Activated T-helper 2 cell treated with anti-CD3 and anti-CD28 coated beads, Interferon-gamma antibody, Interleukin-2, Interleukin-4, amounts not matched to agents 10 μg/mL and 5 μg/mL and 100 μg/mL, durations not matched to agents 14 hours and 24 hours and 36 hours (primary cell): Measurements from ENCODE around the gene DAZAP1. TPM values are rescaled to one million over a fixed set of nuclear protein-coding genes. Genes with fewer than 3 reads are reported as not detected.

Source experiments
- DNase-seq: peaks from one replicate; pipeline ENCODE4 v3.0.0; 2021; ENCODE audit warnings: low spot score
- H3K27ac Mint-ChIP-seq: one replicate; pipeline ENCODE4 v1.8.0; 2021; ENCODE audit warnings: mixed read lengths
- H3K27me3 Mint-ChIP-seq: one replicate; pipeline ENCODE4 v1.8.0; 2021; ENCODE audit warnings: low read depth, mixed read lengths
- H3K36me3 Mint-ChIP-seq: one replicate; pipeline ENCODE4 v1.8.0; 2021; ENCODE audit warnings: low read depth, mixed read lengths
- H3K4me1 Mint-ChIP-seq: one replicate; pipeline ENCODE4 v1.8.0; 2021; ENCODE audit warnings: low read depth, mixed read lengths
- H3K4me3 Mint-ChIP-seq: one replicate; pipeline ENCODE4 v1.8.0; 2021; ENCODE audit warnings: low read depth, mild to moderate bottlenecking, moderate library complexity, mixed read lengths
- H3K9me3 Mint-ChIP-seq: one replicate; pipeline ENCODE4 v1.8.0; 2021; ENCODE audit warnings: mixed read lengths
- intact Hi-C: fragments of 100-400 bp; cut with micrococcal nuclease; formaldehyde crosslinking; loops from one replicate; pipeline ENCODE4 v1.15.1; 2023
- total RNA-seq: library from RNA; stranded (reverse); gene quantifications from 2 replicates; pipeline ENCODE4 v1.2.3, GENCODE V29; 2022

The DAZAP1 gene
- total RNA-seq, 1 donor from 2014 or later = 290 TPM

GRCh38 chr19:1421958-1422305, 14.5 kb downstream of the DAZAP1 start:
- no peak overlapping the region for H3K27ac Mint-ChIP-seq
- H3K27me3 Mint-ChIP-seq = no peaks in the 10 kb centered on the region
- peaks cover 73% of the 10 kb centered on the region for H3K36me3 Mint-ChIP-seq
- no peaks in the 10 kb centered on the region for H3K4me1 Mint-ChIP-seq
- intact Hi-C loops = no loop called here
- H3K9me3 Mint-ChIP-seq = no peaks in the 10 kb centered on the region
- H3K4me3 Mint-ChIP-seq = no peak overlapping the region
- no peak for DNase-seq

DNA sequence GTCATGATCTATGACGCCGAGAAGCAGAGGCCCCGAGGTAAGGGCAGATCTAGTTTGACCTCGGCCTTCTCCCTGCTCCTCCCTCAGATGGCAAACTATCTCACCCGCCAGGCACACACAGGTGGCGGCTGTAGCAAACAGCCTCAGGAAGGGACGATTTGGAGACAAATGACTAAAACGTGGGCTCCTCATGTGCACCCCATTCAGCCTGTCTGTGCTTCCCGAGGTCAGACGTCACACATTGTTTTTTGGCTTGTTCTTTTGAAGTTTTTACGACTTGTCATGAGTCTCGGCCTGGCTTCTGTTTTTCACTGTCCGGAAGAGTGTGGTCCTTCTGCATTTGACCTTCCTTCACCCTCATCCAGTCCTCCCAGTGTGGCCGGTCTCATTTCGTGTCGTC, 15.0 kb downstream of the DAZAP1 start:
- Mint-ChIP-seq H3K36me3 (peaks cover 69% of the 10 kb centered on the region), H3K9me3 (no peaks in the 10 kb centered on the region), H3K27me3 (no peaks in the 10 kb centered on the region), H3K4me1 (no peaks in the 10 kb centered on the region), H3K4me3 (no peak overlapping the region), H3K27ac (no peak overlapping the region)
- no peak for DNase-seq
- intact Hi-C loops = no loop called here

DNA sequence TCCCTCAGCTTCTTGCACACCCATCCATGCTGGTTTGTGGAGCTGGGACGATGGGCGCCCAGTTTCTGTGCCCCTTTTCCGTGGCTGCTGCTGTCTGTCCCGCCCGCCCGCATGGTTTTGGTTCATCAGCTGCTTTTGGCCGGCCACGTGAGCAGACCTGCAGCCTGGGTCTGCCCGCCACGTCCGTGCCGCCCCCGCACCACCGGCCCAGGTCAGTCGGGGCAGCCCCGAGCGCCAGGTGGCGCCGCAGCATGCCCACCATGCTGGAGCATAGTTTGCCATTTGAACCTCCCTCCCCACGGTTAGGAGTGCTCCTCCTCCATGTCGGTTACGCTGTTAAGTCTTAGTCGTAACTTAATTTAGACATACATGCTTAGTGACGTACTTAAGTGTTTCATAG, 15.6 kb downstream of the DAZAP1 start:
- peaks cover 64% of the 10 kb centered on the region for H3K36me3 Mint-ChIP-seq
- no peaks in the 10 kb centered on the region for H3K9me3 Mint-ChIP-seq
- intact Hi-C loops = no loop called here
- no peaks in the 10 kb centered on the region for H3K27me3 Mint-ChIP-seq
- no peaks in the 10 kb centered on the region for H3K4me1 Mint-ChIP-seq
- DNase-seq = no peak
- H3K4me3 Mint-ChIP-seq = no peak overlapping the region
- no peak overlapping the region for H3K27ac Mint-ChIP-seq

DNA sequence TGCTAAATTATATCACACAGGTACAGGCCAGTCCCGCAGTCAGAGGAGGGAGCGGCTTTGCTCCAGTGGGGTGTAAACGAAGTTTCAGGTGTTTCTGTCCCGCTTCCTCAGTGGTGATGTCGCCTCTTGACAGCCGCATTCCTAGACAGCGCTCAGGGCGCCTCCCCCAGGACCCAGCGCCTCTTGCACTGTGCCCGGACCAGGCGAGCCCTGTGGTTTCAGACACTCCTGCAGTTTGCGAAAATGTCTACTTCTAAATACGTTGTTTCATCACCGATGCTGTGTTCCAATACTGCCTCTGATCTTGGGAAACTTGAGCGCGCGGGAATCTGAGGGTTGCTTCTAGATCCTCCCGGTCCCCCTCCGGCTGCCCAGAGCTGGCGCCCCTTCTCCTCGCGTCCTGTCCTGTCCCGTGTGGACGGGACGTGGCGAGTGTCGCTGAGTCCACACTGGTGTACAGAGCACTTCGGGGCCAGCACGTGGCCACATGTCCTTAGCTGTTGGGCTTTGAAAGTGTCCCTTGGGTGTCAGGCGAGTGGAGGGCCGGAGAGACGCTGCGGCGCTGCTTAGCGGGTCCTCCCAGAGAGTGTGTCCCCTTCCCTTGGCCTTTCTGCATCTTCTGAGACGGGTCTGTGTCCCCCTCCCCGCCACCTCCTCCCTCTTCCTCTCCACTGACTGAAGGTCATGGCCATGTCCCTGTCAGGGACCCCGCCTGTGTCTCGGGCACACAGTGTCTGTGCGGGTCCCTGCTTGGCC, 16.2 kb downstream of the DAZAP1 start:
- intact Hi-C loops = no loop called here
- peaks cover 62% of the 10 kb centered on the region for H3K36me3 Mint-ChIP-seq
- no peak for DNase-seq
- no peaks in the 10 kb centered on the region for H3K27me3 Mint-ChIP-seq
- no peaks in the 10 kb centered on the region for H3K4me1 Mint-ChIP-seq
- H3K4me3 Mint-ChIP-seq = no peak overlapping the region
- no peaks in the 10 kb centered on the region for H3K9me3 Mint-ChIP-seq
- no peak overlapping the region for H3K27ac Mint-ChIP-seq

DNA sequence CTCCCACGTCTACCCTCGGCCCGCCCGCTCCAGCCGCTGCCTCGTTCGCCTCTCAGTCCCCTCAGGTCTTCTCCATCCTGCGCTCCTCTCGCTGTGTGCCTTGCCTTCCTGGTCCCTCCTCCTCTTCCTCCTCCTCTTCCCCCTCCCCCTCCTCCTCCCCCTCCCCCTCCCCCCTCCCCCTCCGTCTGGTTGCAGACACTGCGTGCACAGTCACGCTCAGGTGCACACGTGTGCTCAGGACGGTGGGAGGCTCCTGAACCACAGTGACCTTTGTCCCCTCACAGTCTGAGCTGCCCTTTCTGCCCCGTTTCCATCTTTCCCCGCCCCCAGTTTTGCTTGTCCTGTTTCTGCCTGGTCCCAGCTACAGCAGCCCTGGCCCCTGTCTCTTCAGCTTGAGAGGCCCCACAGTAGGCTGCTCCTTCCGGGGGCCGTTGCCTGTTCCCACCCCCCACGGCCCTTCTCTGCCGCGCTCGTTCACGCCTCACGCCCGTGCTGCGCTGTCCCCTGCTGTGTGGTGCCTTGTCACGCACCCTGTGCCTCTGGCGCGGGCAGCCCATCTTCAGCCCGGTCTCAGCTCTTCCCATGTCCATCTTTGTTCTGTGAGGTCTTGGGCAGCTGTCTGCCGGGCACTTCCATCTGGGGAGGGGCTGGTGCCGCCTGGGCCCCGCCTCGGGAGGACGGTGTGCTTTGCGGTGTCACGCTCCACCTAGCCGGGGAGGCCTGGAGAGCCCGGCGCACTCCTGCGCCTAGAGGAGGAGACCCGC, 17.0 kb downstream of the DAZAP1 start:
- intact Hi-C loops = no loop called here
- Mint-ChIP-seq H3K36me3 (peaks cover 56% of the 10 kb centered on the region), H3K27me3 (no peaks in the 10 kb centered on the region)

DNA sequence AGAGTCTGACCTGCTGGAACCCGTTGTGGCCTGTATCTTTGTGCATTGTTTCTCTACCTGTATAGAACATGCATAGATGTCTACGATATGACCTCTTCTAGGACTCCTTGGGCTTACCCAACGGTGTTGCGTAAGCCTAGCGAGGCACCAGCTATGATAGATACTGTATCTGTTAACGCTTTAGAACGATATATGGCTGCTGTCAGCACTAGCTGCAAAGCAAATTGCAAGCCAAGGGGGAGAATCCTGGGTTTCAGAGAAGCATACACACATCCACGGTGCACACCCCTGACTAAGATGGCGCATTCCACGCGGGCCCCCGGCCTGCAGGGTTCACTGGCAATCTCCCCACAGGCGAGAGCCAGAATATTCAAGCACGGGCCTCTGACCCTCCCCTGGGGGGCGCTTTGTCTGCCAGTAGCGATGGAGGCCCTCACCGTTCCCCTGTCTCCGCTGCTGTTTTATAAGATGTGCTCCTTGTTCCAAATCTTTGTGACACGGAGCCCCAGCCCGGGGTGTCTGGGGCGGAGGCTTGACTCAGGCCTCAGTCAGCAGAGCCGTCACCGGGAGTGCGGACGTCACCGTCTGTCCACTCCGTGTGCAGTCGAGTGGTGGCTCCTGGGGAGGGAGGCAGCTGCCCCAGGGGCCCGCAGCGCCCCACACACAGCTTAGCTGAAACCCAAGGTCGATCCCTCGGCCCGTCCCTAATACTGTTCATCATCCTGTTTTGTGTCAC, 17.9 kb downstream of the DAZAP1 start:
- no peak overlapping the region for H3K27ac Mint-ChIP-seq

More for the DNA sequence above, 17.0 kb downstream of the DAZAP1 start:
- Mint-ChIP-seq H3K9me3 (no peaks in the 10 kb centered on the region), H3K4me1 (no peaks in the 10 kb centered on the region), H3K27ac (no peak overlapping the region), H3K4me3 (no peak overlapping the region)
- no peak for DNase-seq

GRCh38 chr19:1425902-1426301, 18.5 kb downstream of the DAZAP1 start:
- intact Hi-C loops = no loop called here
- Mint-ChIP-seq H3K9me3 (no peaks in the 10 kb centered on the region), H3K36me3 (peaks cover 53% of the 10 kb centered on the region), H3K4me3 (no peak overlapping the region), H3K4me1 (no peaks in the 10 kb centered on the region), H3K27ac (no peak overlapping the region), H3K27me3 (no peaks in the 10 kb centered on the region)
- DNase-seq = no peak

More for the DNA sequence above, 17.9 kb downstream of the DAZAP1 start:
- H3K4me3 Mint-ChIP-seq = no peak overlapping the region
- no peaks in the 10 kb centered on the region for H3K4me1 Mint-ChIP-seq
- peaks cover 55% of the 10 kb centered on the region for H3K36me3 Mint-ChIP-seq
- H3K9me3 Mint-ChIP-seq = no peaks in the 10 kb centered on the region
- H3K27me3 Mint-ChIP-seq = no peaks in the 10 kb centered on the region
- intact Hi-C loops = no loop called here
- DNase-seq = no peak

GRCh38 chr19:1426736-1427135, 19.4 kb downstream of the DAZAP1 start:
- DNase-seq = no peak
- intact Hi-C loops = no loop called here
- no peaks in the 10 kb centered on the region for H3K9me3 Mint-ChIP-seq
- H3K27ac Mint-ChIP-seq = no peak overlapping the region
- peaks cover 51% of the 10 kb centered on the region for H3K36me3 Mint-ChIP-seq
- H3K4me1 Mint-ChIP-seq = no peaks in the 10 kb centered on the region
- H3K27me3 Mint-ChIP-seq = no peaks in the 10 kb centered on the region
- H3K4me3 Mint-ChIP-seq = no peak overlapping the region

DNA sequence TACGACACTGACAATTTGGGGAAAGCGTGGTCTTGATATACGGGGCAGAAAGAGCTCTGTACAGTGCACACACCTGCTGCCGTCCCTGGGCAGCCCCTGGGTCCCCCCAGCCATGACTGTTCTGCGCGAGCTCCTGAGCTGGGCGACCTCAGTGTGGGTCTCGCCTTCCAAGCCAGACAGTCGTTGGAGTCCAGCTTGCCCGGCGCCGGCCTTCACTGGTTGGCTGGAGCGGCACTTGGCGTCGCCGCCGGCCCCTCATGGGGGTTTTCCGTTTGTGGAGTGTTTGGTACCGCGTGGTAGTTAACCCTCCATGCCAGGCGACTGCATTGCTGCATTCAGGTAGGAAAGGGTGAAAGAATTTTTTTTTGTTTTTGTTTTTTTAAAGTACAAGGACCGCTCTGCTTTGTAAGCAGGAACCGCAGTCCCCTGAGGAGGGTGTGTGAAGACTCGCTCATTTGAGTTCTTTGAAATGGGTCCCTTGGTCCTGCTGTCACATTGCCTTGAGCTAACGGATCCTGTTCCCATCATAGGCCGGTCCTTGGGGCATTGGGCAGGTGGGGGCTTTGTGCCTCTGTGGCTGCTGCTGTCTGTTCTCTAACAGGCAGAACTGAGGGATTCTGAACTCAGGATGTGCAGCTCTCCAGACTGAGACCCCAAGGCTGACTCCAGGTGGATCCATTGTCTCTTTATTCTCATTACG, 20.0 kb downstream of the DAZAP1 start:
- DNase-seq = no peak
- Mint-ChIP-seq H3K4me3 (no peak overlapping the region), H3K9me3 (no peaks in the 10 kb centered on the region), H3K27ac (no peak overlapping the region), H3K36me3 (peaks cover 52% of the 10 kb centered on the region), H3K27me3 (no peaks in the 10 kb centered on the region), H3K4me1 (no peaks in the 10 kb centered on the region)
- intact Hi-C loops = no loop called here

GRCh38 chr19:1428738-1429391, 21.5 kb downstream of the DAZAP1 start:
- intact Hi-C loops = no loop called here
- no peak overlapping the region for H3K27ac Mint-ChIP-seq
- H3K9me3 Mint-ChIP-seq = no peaks in the 10 kb centered on the region
- H3K27me3 Mint-ChIP-seq = no peaks in the 10 kb centered on the region
- H3K4me3 Mint-ChIP-seq = no peak overlapping the region
- H3K4me1 Mint-ChIP-seq = no peaks in the 10 kb centered on the region
- H3K36me3 Mint-ChIP-seq = peaks cover 41% of the 10 kb centered on the region
- DNase-seq = no peak

- Mint-ChIP-seq H3K27ac (no peak overlapping the region), H3K9me3 (no peaks in the 10 kb centered on the region), H3K4me3 (no peak overlapping the region), H3K4me1 (no peaks in the 10 kb centered on the region), H3K36me3 (peaks cover 35% of the 10 kb centered on the region), H3K27me3 (no peaks in the 10 kb centered on the region)
- intact Hi-C loops = no loop called here
- no peak for DNase-seq
These were observed 22.4 kb downstream of the DAZAP1 start for GRCh38 chr19:1429750-1430149.

DNA sequence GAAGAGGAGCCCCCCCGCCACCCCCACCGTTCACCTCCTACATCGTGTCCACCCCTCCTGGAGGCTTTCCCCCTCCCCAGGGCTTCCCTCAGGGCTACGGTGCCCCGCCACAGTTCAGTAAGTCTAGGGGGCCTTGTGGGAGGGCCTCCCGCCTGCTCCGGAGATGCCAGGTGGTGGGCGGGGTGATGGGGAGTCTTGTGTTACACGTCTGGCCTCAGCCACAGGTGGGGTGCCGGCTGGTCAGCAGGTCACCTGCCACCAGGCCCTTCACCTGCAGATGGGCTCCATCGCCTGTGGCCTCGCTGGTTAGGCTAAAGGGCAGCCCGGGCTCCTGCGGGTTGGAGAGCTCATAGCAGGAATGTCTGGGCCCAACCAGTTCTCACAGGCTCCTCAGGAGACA, 22.9 kb downstream of the DAZAP1 start:
- Mint-ChIP-seq H3K27ac (no peak overlapping the region), H3K36me3 (peaks cover 31% of the 10 kb centered on the region), H3K4me1 (no peaks in the 10 kb centered on the region), H3K4me3 (no peak overlapping the region), H3K27me3 (no peaks in the 10 kb centered on the region), H3K9me3 (no peaks in the 10 kb centered on the region)
- intact Hi-C loops = no loop called here
- DNase-seq = no peak
